WTC11 (cell line): ENCODE measurements around the gene TNFAIP8L1.

Experiments
- ELF4 ChIP-seq: sonication (generic); formaldehyde crosslinking; IDR thresholded peaks from 2 replicates; pipeline ENCODE4 v1.8.1; 2022; ENCODE audit warnings: low read depth, mild to moderate bottlenecking, moderate library complexity, missing genetic modification reagents
- FOXJ3 ChIP-seq: sonication (generic); formaldehyde crosslinking; IDR thresholded peaks from 2 replicates; pipeline ENCODE4 v1.9.0; 2021; ENCODE audit warnings: missing genetic modification reagents, mild to moderate bottlenecking, borderline replicate concordance
- NFATC4 ChIP-seq: fragments of 250-450 bp; sonication (Bioruptor Pico); IDR thresholded peaks from 2 replicates; pipeline ENCODE4 v1.9.0; 2021; ENCODE audit warnings: mild to moderate bottlenecking
- NR1H2 ChIP-seq: sonication (generic); formaldehyde crosslinking; IDR thresholded peaks from 2 replicates; pipeline ENCODE4 v1.9.0; 2021; ENCODE audit warnings: mild to moderate bottlenecking, moderate library complexity, missing genetic modification reagents
- SMAD3 ChIP-seq: sonication (generic); formaldehyde crosslinking; IDR thresholded peaks from 2 replicates; pipeline ENCODE4 v1.8.0; 2022; ENCODE audit warnings: missing genetic modification reagents, mild to moderate bottlenecking, borderline replicate concordance
- SP1 ChIP-seq: sonication (generic); formaldehyde crosslinking; conservative IDR thresholded peaks from 2 replicates; pipeline ENCODE4 v1.8.1; 2022; ENCODE audit warnings: missing genetic modification reagents
- TP53 ChIP-seq: sonication (generic); formaldehyde crosslinking; IDR thresholded peaks from 2 replicates; pipeline ENCODE4 v1.8.1; 2023; ENCODE audit warnings: mild to moderate bottlenecking, missing genetic modification reagents
- ZNF138 ChIP-seq: sonication (generic); formaldehyde crosslinking; conservative IDR thresholded peaks from 2 replicates; pipeline ENCODE4 v1.8.1; 2022; ENCODE audit warnings: mild to moderate bottlenecking, moderate library complexity, missing genetic modification reagents
- TF ChIP-seq, protein P1 (sequence below): fragments of 200-600 bp; IDR thresholded peaks from 2 replicates; pipeline ENCODE4 v1.8.0; 2022; ENCODE audit warnings: antibody characterized with exemption
- TF ChIP-seq, protein P2 (sequence below): sonication (generic); formaldehyde crosslinking; conservative IDR thresholded peaks from 2 replicates; pipeline ENCODE4 v1.8.1; 2023; ENCODE audit warnings: mild to moderate bottlenecking, low read depth, missing genetic modification reagents, moderate library complexity

DNA sequence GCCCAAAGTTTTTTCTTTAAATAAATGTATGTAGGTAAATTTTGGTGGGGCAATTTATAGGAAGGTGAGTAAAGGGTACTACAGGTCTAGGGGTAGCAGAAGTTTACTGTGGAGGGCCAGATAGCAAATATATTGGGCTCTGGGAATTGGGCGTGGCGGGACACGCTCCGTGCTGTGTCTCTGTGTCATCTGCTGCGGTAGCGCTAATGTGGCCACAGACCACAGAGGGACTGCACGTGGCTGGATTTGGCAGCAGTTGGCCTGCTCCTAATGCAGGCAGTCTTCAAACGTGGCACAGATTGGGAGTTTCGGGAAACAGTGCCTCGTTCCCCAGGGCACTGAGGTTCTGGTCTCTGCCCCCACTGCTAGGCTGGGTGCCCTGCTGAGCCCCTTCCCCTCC is 47.4 kb downstream of the TNFAIP8L1 start:
- TF ChIP-seq FOXJ3 (CRISPR knock-in tag) (no peak), ZNF138 (no peak), ELF4 (CRISPR knock-in tag) (no peak), SP1 (CRISPR knock-in tag) (no peak), NR1H2 (CRISPR knock-in tag) (no peak), TP53 (CRISPR knock-in tag) (no peak), NFATC4 (CRISPR knock-in tag) (no peak), SMAD3 (CRISPR knock-in tag) (no peak)
- TF ChIP-seq, protein P1, sequence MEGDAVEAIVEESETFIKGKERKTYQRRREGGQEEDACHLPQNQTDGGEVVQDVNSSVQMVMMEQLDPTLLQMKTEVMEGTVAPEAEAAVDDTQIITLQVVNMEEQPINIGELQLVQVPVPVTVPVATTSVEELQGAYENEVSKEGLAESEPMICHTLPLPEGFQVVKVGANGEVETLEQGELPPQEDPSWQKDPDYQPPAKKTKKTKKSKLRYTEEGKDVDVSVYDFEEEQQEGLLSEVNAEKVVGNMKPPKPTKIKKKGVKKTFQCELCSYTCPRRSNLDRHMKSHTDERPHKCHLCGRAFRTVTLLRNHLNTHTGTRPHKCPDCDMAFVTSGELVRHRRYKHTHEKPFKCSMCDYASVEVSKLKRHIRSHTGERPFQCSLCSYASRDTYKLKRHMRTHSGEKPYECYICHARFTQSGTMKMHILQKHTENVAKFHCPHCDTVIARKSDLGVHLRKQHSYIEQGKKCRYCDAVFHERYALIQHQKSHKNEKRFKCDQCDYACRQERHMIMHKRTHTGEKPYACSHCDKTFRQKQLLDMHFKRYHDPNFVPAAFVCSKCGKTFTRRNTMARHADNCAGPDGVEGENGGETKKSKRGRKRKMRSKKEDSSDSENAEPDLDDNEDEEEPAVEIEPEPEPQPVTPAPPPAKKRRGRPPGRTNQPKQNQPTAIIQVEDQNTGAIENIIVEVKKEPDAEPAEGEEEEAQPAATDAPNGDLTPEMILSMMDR, result no peak
- TF ChIP-seq, protein P2, sequence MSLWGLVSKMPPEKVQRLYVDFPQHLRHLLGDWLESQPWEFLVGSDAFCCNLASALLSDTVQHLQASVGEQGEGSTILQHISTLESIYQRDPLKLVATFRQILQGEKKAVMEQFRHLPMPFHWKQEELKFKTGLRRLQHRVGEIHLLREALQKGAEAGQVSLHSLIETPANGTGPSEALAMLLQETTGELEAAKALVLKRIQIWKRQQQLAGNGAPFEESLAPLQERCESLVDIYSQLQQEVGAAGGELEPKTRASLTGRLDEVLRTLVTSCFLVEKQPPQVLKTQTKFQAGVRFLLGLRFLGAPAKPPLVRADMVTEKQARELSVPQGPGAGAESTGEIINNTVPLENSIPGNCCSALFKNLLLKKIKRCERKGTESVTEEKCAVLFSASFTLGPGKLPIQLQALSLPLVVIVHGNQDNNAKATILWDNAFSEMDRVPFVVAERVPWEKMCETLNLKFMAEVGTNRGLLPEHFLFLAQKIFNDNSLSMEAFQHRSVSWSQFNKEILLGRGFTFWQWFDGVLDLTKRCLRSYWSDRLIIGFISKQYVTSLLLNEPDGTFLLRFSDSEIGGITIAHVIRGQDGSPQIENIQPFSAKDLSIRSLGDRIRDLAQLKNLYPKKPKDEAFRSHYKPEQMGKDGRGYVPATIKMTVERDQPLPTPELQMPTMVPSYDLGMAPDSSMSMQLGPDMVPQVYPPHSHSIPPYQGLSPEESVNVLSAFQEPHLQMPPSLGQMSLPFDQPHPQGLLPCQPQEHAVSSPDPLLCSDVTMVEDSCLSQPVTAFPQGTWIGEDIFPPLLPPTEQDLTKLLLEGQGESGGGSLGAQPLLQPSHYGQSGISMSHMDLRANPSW (CRISPR knock-in tag), result no peak
